Left ventricle myocardium inferior (tissue), 1 donor: Measurements from ENCODE around the gene PGGHG. TPM values are rescaled to one million over a fixed set of nuclear protein-coding genes. Genes with fewer than 3 reads are reported as not detected.
A peak's percentile ranks its signal among the peaks of the same experiment; 100 is the strongest.
"Not testable (repeated sequence)": the region's sequence is repeated elsewhere in the genome, so short reads cannot be mapped to it uniquely, and the experiment has no call there.

ENCODE experiments used
- DNase-seq: peaks from one replicate; pipeline ENCODE4 v3.0.0-alpha.2; 2020
- H3K27ac ChIP-seq: fragments of 200-600 bp; replicated peaks from 2 replicates; pipeline ENCODE4 v1.8.0; 2021
- H3K27me3 ChIP-seq: fragments of 200-600 bp; 2 replicates; pipeline ENCODE4 v1.8.0; 2021; ENCODE audit warnings: low read depth
- H3K36me3 ChIP-seq: fragments of 200-600 bp; 2 replicates; pipeline ENCODE4 v1.8.0; 2021
- H3K4me1 ChIP-seq: fragments of 200-600 bp; 2 replicates; pipeline ENCODE4 v1.8.0; 2021
- H3K4me3 ChIP-seq: fragments of 200-600 bp; 2 replicates; pipeline ENCODE4 v1.8.0; 2021; ENCODE audit warnings: mild to moderate bottlenecking, moderate library complexity
- H3K9me3 ChIP-seq: fragments of 200-600 bp; replicated peaks from 2 replicates; pipeline ENCODE4 v1.8.0; 2021
- intact Hi-C: fragments of 100-400 bp; cut with micrococcal nuclease; formaldehyde crosslinking; loops from one replicate; pipeline ENCODE4 v1.11.0; 2022
- total RNA-seq: library from RNA; stranded (reverse); fragmentation: NEBNext Ultra II Directional; extraction: Animal tissue kit (Norgen Biotek cat#: 25700); gene quantifications from one replicate; pipeline ENCODE4 v1.2.1, GENCODE V29; 2021
- TF ChIP-seq, protein P1 (sequence below): fragments of 200-600 bp; IDR thresholded peaks from 2 replicates; pipeline ENCODE4 v1.8.0; 2021; ENCODE audit warnings: antibody characterized with exemption, mild to moderate bottlenecking, borderline replicate concordance
- donor health status: DM: no; HTN: yes; CAD: no; lungs with severe emphysema.

The PGGHG gene
- total RNA-seq, 1 donor from 2014 or later = 7.2 TPM

GRCh38 chr11:312092-312816 is 23.3 kb downstream of the PGGHG start:
- peak overlapping the region; percentile 94 for H3K27ac ChIP-seq
- no peaks in the 10 kb centered on the region for H3K36me3 ChIP-seq
- peak overlapping the region; percentile 74 for H3K4me3 ChIP-seq
- H3K4me1 ChIP-seq = peaks cover 66% of the 10 kb centered on the region
- H3K27me3 ChIP-seq = peaks cover 61% of the 10 kb centered on the region
- no peaks in the 10 kb centered on the region for H3K9me3 ChIP-seq
- TF ChIP-seq, protein P1, sequence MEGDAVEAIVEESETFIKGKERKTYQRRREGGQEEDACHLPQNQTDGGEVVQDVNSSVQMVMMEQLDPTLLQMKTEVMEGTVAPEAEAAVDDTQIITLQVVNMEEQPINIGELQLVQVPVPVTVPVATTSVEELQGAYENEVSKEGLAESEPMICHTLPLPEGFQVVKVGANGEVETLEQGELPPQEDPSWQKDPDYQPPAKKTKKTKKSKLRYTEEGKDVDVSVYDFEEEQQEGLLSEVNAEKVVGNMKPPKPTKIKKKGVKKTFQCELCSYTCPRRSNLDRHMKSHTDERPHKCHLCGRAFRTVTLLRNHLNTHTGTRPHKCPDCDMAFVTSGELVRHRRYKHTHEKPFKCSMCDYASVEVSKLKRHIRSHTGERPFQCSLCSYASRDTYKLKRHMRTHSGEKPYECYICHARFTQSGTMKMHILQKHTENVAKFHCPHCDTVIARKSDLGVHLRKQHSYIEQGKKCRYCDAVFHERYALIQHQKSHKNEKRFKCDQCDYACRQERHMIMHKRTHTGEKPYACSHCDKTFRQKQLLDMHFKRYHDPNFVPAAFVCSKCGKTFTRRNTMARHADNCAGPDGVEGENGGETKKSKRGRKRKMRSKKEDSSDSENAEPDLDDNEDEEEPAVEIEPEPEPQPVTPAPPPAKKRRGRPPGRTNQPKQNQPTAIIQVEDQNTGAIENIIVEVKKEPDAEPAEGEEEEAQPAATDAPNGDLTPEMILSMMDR = no peak
- no peak for DNase-seq
- intact Hi-C loops = no loop called here

GRCh38 chr11:313304-313786 is 24.4 kb downstream of the PGGHG start:
- peaks cover 63% of the 10 kb centered on the region for H3K4me1 ChIP-seq
- TF ChIP-seq, protein P1 = no peak
- H3K27ac ChIP-seq = peak overlapping the region; percentile 94
- H3K4me3 ChIP-seq = peak overlapping the region; percentile 74
- H3K36me3 ChIP-seq = no peaks in the 10 kb centered on the region
- H3K9me3 ChIP-seq = no peaks in the 10 kb centered on the region
- intact Hi-C loops = no loop called here
- H3K27me3 ChIP-seq = peaks cover 67% of the 10 kb centered on the region
- no peak for DNase-seq

- no peak for DNase-seq
- H3K4me1 ChIP-seq = peaks cover 62% of the 10 kb centered on the region
- peak within 1 kb of the TSS; percentile 94 for H3K27ac ChIP-seq
- TF ChIP-seq, protein P1 = no peak
- H3K9me3 ChIP-seq = no peaks in the 10 kb centered on the region
- intact Hi-C loops = no loop called here
- H3K27me3 ChIP-seq = peaks cover 67% of the 10 kb centered on the region
- no peaks in the 10 kb centered on the region for H3K36me3 ChIP-seq
- H3K4me3 ChIP-seq = peak within 1 kb of the TSS; percentile 74
These were observed 25.0 kb downstream of the PGGHG start, which contains the start of gene IFITM1 for GRCh38 chr11:313787-314553. Gene IFITM1, plus strand, starts transcription at chr11:314040. Its CDS starts 131 bp downstream, at chr11:314171.

DNA sequence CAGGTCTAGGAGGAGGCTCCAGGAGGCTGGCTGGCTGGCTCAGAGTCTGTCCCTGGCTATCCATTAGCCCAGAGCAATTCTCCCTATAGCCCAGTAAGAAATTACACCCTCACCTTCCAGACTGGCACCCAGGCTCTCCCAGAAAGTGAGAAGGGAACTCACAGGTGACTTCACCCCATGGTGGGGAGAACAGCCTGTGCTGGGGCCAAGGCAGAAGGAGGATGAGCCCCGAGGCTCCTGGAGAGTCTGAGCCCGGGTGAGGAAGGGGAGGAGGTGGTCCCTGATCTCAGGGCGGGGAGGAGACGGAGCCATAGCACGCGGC is 25.6 kb downstream of the PGGHG start:
- Histone ChIP-seq H3K27me3 (peaks cover 63% of the 10 kb centered on the region), H3K27ac (peak overlapping the region; percentile 94), H3K4me3 (peak overlapping the region; percentile 74), H3K4me1 (peaks cover 57% of the 10 kb centered on the region)
- H3K36me3 ChIP-seq, H3K9me3 ChIP-seq, DNase-seq, intact Hi-C loops: not testable (repeated sequence)

DNA sequence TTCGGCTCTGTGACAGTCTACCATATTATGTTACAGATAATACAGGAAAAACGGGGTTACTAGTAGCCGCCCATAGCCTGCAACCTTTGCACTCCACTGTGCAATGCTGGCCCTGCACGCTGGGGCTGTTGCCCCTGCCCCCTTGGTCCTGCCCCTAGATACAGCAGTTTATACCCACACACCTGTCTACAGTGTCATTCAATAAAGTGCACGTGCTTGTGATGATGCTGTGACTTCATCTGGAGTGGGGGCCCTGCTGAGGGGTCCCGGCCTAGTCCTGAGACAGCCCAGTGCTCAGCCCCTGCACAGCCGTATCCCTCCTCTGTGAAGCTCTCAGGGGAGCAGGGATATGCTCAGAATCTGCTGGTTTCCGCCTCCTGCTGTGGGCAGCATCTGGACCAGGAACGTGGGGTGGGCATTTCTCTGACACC is 26.1 kb downstream of the PGGHG start:
- H3K4me1 ChIP-seq = peaks cover 53% of the 10 kb centered on the region
- intact Hi-C loops = no loop called here
- DNase-seq = no peak
- no peaks in the 10 kb centered on the region for H3K36me3 ChIP-seq
- peaks cover 59% of the 10 kb centered on the region for H3K27me3 ChIP-seq
- TF ChIP-seq, protein P1 = no peak
- H3K9me3 ChIP-seq = no peaks in the 10 kb centered on the region
- H3K27ac ChIP-seq = peak overlapping the region; percentile 94
- peak overlapping the region; percentile 74 for H3K4me3 ChIP-seq
